GM10266 (cell line): ENCODE data around the gene NOS1AP.
A peak's percentile ranks its signal among the peaks of the same experiment; 100 is the strongest.

Experiments used
- DNase-seq: peaks from one replicate; pipeline ENCODE4 v3.0.0; 2012; ENCODE audit errors: extremely low spot score
- TF ChIP-seq, protein P1 (sequence below): IDR thresholded peaks from 2 replicates; pipeline ENCODE4 v1.5.1; 2012; ENCODE audit warnings: mild to moderate bottlenecking, low read depth; ENCODE audit not compliant: control insufficient read depth, insufficient read depth; ENCODE audit errors: missing control alignments

The NOS1AP gene

GRCh38 chr1:162069334-162070093, at the start of gene NOS1AP:
Gene NOS1AP (plus strand): TSS chr1:162069691. CDS start chr1:162070178, 487 bp downstream.
- TF ChIP-seq, protein P1, sequence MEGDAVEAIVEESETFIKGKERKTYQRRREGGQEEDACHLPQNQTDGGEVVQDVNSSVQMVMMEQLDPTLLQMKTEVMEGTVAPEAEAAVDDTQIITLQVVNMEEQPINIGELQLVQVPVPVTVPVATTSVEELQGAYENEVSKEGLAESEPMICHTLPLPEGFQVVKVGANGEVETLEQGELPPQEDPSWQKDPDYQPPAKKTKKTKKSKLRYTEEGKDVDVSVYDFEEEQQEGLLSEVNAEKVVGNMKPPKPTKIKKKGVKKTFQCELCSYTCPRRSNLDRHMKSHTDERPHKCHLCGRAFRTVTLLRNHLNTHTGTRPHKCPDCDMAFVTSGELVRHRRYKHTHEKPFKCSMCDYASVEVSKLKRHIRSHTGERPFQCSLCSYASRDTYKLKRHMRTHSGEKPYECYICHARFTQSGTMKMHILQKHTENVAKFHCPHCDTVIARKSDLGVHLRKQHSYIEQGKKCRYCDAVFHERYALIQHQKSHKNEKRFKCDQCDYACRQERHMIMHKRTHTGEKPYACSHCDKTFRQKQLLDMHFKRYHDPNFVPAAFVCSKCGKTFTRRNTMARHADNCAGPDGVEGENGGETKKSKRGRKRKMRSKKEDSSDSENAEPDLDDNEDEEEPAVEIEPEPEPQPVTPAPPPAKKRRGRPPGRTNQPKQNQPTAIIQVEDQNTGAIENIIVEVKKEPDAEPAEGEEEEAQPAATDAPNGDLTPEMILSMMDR: no peak
- DNase-seq: peak; percentile 93

- DNase-seq: no peak
- TF ChIP-seq, protein P1: no peak
These were observed 49.3 kb upstream of the NOS1AP start for GRCh38 chr1:162020150-162020549.

- DNase-seq: no peak
- TF ChIP-seq, protein P1: no peak
These were observed 48.4 kb upstream of the NOS1AP start for GRCh38 chr1:162021124-162021523.

- TF ChIP-seq, protein P1: no peak
- no peak for DNase-seq
These were observed 46.9 kb upstream of the NOS1AP start for GRCh38 chr1:162022626-162023025.

GRCh38 chr1:162023181-162023546, 46.3 kb upstream of the NOS1AP start:
- DNase-seq: no peak
- TF ChIP-seq, protein P1: no peak

DNA sequence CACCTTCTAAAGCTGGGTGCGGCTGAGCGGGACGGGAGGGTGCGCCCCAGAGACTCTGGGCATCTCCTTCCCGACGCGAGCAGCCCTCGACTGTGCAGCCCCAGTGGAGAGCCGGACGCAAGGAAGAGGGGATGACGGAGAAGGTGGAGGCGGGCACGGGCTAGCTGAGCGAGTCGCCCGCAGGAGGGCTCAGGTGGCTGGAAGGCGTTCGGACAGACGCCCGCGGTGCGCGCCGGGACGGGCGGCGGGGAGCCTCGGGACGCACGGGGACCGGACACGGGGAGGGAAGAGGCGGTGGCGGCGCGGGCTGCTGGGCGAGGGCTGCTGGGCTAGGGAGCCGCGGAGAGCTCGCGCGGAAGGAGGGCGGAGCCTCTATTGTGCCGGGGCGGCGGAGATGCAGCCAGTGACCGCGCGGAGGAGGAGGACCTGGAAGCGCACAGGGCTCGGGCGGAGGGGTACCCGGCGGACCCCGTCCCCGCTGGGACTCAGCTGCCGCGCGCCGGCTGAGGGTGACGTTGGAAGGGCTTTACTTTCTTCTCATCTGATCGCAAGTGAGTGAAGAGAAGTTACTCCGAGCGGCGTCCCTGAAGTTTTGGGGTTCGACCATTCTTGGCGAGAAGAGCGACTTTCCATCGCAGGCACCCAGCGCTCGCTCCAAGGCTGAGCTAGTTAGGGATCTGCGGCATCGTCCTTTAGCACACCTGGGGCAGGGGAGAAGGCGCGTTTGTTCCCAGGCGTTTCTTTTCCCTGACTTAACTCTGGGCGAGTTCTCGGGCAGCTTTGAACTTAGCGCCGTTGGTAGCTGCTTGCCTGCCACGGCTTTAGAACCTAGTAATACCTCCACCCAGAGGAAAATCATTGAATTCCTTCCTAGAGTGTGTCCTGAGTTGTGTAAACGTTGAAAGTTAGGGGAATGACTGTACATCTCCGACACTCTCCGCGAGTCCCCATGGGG, 45.7 kb upstream of the NOS1AP start, which contains the start of gene OLFML2B:
TSS of gene OLFML2B (minus strand) at position 323 of the 955 bp plus-strand sequence. CDS start 439 bp downstream, outside the sequence.
- TF ChIP-seq, protein P1: no peak
- peak; percentile 62 for DNase-seq
